HG03025 (cell line): Measurements from ENCODE around the gene SHPK.

Experiments
- ATAC-seq: cut with Tn5 transposase; IDR thresholded peaks from one replicate; pipeline ENCODE4 v1.9.1; 2021; ENCODE audit warnings: mild to moderate bottlenecking, moderate library complexity; ENCODE audit not compliant: unreplicated experiment, low FRiP score

The SHPK gene

DNA sequence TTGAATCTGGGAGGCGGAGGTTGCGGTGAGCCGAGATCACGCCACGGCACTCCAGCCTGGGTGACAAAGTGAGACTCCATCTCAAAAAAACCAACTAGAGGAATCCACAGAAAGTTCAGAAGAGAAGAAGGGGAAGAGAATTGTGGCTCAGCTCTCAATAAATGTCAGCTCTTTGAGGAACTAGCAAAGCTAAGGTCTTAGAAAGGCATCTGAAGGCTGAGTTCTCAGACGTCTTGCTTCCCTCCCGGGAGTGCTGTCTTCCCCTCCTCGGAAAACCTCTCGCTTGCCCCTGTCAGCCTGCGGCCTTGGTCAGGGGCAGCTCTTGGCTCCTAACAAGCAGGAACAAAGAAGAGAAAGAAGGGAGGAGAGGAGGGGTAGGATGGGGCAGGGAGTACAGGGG lies 5.3 kb downstream of the SHPK start:
- no peak for ATAC-seq

GRCh38 chr17:3627769-3628167 lies 8.3 kb downstream of the SHPK start:
- no peak for ATAC-seq

- no peak for ATAC-seq
Observed at GRCh38 chr17:3626831-3627768, 8.9 kb downstream of the SHPK start.

GRCh38 chr17:3622977-3623594 lies 13.0 kb downstream of the SHPK start:
- ATAC-seq: no peak

- no peak for ATAC-seq
Observed at GRCh38 chr17:3621146-3621720, 14.8 kb downstream of the SHPK start.

GRCh38 chr17:3615160-3615870 lies 20.7 kb downstream of the SHPK start:
- ATAC-seq: no peak

DNA sequence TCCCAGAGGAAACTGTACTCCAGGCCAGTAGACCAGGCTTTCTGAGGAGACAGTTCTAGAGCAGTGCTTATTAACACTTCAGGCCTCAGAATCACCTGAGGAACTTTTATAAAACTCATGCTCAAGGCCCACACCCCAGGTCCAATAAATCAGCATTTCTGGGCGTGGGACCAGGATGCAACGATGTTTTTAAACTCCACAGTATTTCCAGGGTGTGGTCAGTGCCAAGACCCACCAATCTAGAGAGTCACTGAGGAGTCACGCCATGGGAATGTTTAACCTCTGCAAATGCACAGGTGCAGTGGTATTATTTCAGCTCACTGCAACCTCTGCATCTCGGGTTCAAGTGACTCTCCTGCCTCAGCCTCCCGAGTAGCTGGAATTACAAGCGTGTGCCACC lies 22.9 kb downstream of the SHPK start:
- ATAC-seq: no peak

DNA sequence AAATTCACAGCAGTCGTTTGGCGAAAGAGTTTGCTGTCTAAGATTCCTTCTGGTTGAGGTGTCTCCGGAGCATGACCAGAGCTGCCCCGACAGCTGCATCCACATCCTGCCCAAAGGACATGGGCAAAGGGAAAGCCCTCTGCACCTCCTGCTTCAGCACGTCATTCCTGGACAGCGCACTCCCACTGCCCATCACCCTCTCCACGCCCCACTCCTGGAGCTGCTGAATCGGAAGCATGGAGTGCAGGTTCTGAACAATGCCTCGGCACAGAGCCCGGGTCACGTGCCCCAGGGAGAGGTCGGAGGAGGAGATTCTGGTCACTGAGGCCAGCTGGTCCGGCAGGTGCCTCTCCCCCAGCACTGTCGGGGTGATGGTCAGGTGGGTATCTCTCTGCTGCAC lies 25.5 kb downstream of the SHPK start:
- ATAC-seq: no peak

GRCh38 chr17:3609689-3610088 lies 26.4 kb downstream of the SHPK start:
- no peak for ATAC-seq

- ATAC-seq: no peak
Observed at GRCh38 chr17:3603870-3604259, 32.2 kb downstream of the SHPK start.

- ATAC-seq: no peak
Observed at GRCh38 chr17:3603119-3603869, 32.8 kb downstream of the SHPK start.

- ATAC-seq: no peak
Observed at GRCh38 chr17:3602499-3602898, 33.6 kb downstream of the SHPK start.

DNA sequence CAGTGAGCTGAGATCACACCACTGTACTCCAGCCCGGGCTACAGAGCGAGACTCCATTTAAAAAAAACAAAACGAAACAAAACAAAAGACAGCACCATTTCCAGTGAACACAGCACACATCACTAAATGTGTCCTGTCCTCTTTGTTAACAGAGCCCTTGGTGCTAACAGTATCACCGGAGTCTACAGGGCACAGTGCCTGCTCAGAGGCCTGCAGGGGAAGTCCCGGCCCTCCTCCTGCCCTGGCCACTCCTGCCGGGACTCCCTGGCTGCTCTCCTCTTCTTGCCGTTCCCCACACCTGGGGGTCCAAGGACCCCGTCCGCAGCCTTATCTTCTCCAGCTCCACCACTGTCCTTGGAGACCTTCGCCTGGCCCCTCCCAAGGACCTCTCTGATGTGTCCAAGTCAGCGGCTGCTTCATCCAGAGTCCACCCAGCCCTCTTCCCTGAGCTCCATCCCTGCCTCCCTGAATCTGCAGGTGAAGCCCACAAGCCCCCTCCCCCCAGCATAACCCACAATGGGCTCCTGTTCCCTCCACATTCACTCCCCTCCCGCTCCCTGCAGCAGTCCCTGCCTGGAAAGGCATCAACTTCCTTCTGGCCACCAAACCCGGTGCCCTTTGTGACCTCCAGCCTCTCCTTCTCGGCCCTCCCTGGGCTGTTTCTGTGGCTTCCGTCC lies 35.4 kb downstream of the SHPK start:
- ATAC-seq: no peak

GRCh38 chr17:3598078-3598477 lies 38.0 kb downstream of the SHPK start:
- ATAC-seq: no peak

DNA sequence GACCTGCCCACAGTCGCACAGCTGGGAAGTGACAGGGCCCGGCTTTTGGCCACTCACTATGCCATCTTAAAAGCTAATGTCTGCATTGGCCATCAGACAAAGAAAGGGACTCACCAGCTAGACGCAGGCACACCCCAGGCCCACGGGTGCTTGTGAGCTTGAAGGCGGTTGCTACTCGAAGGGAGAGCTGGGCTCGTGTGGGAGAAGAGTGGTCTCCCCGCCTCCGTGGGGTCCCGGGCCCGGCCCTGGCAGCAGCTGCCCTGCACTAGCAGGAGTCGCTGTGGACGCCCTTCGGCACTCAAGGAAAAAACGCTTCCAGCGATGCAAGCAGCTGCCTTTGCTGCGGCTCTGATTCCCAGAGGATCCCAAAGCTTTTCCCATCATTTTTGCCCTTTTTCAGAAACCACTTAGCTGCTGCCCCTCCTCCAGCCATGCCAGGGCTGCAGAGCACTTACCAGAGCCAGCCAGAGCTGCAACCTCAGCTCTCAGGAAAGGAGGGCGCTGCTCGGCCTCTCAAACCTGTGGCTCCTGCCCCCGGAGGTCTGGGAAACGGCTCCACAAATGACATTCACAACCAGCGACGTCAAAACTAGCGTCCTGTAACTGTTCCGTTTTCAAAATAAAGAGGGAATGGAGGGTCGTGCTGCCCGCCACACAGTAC lies 39.1 kb downstream of the SHPK start:
- no peak for ATAC-seq

DNA sequence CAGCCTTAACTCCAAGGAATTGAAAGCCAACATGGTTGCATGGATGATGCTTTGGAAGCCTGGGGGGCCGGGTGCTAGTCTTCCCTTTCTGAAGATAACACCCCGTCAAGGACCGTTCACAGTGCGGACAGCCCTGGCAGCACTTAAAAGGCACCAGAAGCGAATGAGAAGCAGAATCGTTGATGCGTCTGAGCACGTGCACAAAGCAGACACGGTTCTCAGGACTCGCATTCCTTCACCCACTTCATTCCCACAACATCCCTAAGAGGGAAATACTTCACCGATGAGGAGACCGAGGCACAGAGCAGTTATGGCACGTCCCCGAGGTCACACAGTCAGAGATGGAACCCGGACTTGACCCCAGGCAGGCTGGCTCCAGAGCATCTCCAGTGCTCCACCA lies 41.1 kb downstream of the SHPK start:
- ATAC-seq: no peak

- no peak for ATAC-seq
Observed at GRCh38 chr17:3594051-3594800, 41.8 kb downstream of the SHPK start.

DNA sequence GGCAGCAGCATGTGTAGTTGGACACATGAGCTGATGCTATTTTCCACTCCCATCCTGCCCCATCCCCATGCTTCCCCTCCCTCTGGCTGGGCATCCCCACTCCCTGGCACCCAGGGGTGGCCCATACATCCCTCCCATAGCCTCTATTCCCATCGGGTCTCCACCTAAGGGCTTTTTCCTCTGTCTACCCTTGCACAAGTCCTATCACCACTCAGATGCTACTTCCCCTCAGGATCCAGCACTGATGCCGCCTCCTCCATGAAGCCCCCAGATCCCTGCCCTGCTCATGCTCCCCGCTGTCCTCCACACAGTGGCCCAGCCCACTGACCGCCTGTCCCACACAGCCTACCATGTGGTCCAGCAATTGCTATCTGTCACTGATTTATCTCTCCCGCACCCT lies 42.7 kb downstream of the SHPK start:
- ATAC-seq: no peak
